HG03196 (cell line): ENCODE measurements around the gene GABRB2.
"Not testable (repeated sequence)": the region's sequence is repeated elsewhere in the genome, so short reads cannot be mapped to it uniquely, and the experiment has no call there.

Experiments
- ATAC-seq: cut with Tn5 transposase; IDR thresholded peaks from one replicate; pipeline ENCODE4 v1.9.1; 2021; ENCODE audit not compliant: unreplicated experiment

Gene GABRB2

GRCh38 chr5:161256957-161257356 is 289.6 kb downstream of the GABRB2 start:
- ATAC-seq = no peak

DNA sequence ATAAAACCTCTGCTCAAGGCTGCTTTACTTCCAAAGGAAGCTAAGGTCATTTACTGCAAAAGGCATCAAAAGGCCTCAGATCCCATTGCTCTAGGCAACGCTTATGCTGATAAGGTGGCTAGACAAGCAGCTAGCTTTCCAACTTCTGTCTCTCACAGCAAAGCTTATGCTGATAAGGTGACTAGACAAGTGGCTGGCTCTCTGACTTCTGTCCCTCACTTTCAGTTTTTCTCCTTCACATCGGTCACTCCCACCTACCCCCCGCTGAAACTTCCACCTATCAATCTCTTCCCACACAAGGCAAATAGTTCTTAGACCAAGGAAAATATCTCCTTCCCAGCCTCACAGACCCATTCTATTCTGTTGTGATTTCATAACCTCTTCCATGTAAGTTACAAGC is 293.6 kb downstream of the GABRB2 start:
- not testable (repeated sequence) for ATAC-seq

GRCh38 chr5:161246749-161247148 is 299.8 kb downstream of the GABRB2 start:
- no peak for ATAC-seq

DNA sequence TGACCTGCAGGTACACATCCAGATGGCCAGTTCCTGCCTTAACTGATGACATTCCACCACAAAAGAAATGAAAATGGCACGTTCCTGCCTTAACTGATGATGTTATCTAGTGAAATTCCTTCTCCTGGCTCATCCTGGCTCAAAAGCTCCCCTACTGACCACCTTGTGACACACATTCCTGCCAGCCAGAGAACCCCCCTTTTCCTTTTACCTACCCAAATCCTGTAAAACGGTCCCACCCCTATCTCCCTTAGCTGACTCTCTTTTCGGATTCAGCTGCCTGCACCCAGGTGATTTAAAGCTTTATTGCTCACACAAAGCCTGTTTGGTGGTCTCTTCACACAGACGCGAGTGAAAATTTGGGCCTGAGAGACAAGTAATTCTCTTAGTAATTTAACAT is 300.7 kb downstream of the GABRB2 start:
- not testable (repeated sequence) for ATAC-seq
